GM12878 (cell line): ENCODE data around the gene MXI1. TPM values are rescaled to one million over a fixed set of nuclear protein-coding genes. Genes with fewer than 3 reads are reported as not detected.
A peak's percentile ranks its signal among the peaks of the same experiment; 100 is the strongest.

Source experiments
- ATAC-seq: fragments of 200-7000 bp; cut with Tn5 transposase; 3 replicates; pipeline ENCODE4 v1.9.1; 2020; ENCODE audit warnings: mild to moderate bottlenecking, moderate library complexity
- BruUV-seq: library from RNA; stranded (reverse); fragments of 400-500 nt; replicated peaks from 2 replicates; lab custom pipeline; 2021; lab: Mats Ljungman, UMichigan
- CTCF ChIA-PET: fragments of 300-600 bp; sonication (Branson Sonifier 250); formaldehyde crosslinking; extraction: SDS; loops from one replicate; lab custom pipeline; 2021; ENCODE audit warnings: inconsistent platforms; lab: Yijun Ruan, JAX
- POLR2A ChIA-PET: fragments of 350-600 bp; formaldehyde crosslinking; extraction: SDS; loops from one replicate; lab custom pipeline; 2021; ENCODE audit warnings: inconsistent platforms; lab: Charles Lee
- RAD21 ChIA-PET: fragments of 300-600 bp; sonication (Branson Sonifier 250); formaldehyde crosslinking; loops from one replicate; lab custom pipeline; 2023; ENCODE audit warnings: antibody characterized with exemption; ENCODE audit not compliant: unreplicated experiment; lab: Charles Lee
- SMC1A ChIA-PET: fragments of 300-600 bp; sonication (Branson Sonifier 250); formaldehyde crosslinking; loops from one replicate; lab custom pipeline; 2023; ENCODE audit not compliant: unreplicated experiment, uncharacterized antibody; lab: Charles Lee
- DNase-seq: peaks from one replicate; pipeline ENCODE4 v3.0.0-alpha.2; 2011; ENCODE audit warnings: low read depth, low spot score
- FAIRE-seq: peaks from 3 replicates; lab custom pipeline; 2011; peaks lifted over from hg19 to GRCh38; lab: Jason Lieb, UNC
- H2AFZ ChIP-seq: 2 replicates; pipeline ENCODE4 v1.6.0; 2011; ENCODE audit warnings: low read depth, low read length, control low read depth; ENCODE audit not compliant: control insufficient read depth
- H3K27ac ChIP-seq: 2 replicates; pipeline ENCODE4 v1.5.1; 2011; ENCODE audit warnings: control low read depth; ENCODE audit not compliant: control insufficient read depth, insufficient read depth
- H3K27me3 ChIP-seq, 2 experiments: replicated peaks in 1 of 2; 2 replicates each; pipeline versions ENCODE4 v1.6.0 to v1.6.1; 2011; ENCODE audit warnings: low read length in 1 of 2; ENCODE audit not compliant: control insufficient read depth in 2 of 2, insufficient read depth in 2 of 2
- H3K36me3 ChIP-seq, 2 experiments: 2 replicates each; pipeline ENCODE4 v1.5.1; 2011; ENCODE audit warnings: low read length in 1 of 2; ENCODE audit not compliant: control insufficient read depth in 2 of 2, insufficient read depth in 2 of 2
- H3K4me1 ChIP-seq: 2 replicates; pipeline ENCODE4 v1.6.1; 2011; ENCODE audit warnings: mild to moderate bottlenecking, low read length, moderate library complexity, mixed read lengths; ENCODE audit not compliant: control insufficient read depth, insufficient read depth
- H3K4me2 ChIP-seq: 2 replicates; pipeline ENCODE4 v1.6.0; 2011; ENCODE audit warnings: control low read depth; ENCODE audit not compliant: control insufficient read depth, insufficient read depth
- H3K4me3 ChIP-seq: fragments of 200-600 bp; sonication (generic); 2 replicates; pipeline ENCODE4 v1.5.1; 2016
- H3K79me2 ChIP-seq: 2 replicates; pipeline ENCODE4 v1.6.0; 2011; ENCODE audit warnings: low read length; ENCODE audit not compliant: control insufficient read depth, insufficient read depth
- H3K9ac ChIP-seq: 2 replicates; pipeline ENCODE4 v1.8.0; 2011; ENCODE audit warnings: low read length, control low read depth, mixed read lengths; ENCODE audit not compliant: control insufficient read depth, insufficient read depth
- H3K9me3 ChIP-seq: replicated peaks from 3 replicates; pipeline ENCODE4 v1.5.1; 2011; ENCODE audit warnings: mild to moderate bottlenecking, low read length; ENCODE audit not compliant: control insufficient read depth, insufficient read depth
- H4K20me1 ChIP-seq: 2 replicates; pipeline ENCODE4 v1.6.0; 2011; ENCODE audit not compliant: control insufficient read depth, insufficient read depth
- RBBP5 ChIP-seq: fragments of 200-600 bp; sonication (generic); conservative IDR thresholded peaks from 2 replicates; pipeline ENCODE4 v1.6.1; 2016
- TAF1 ChIP-seq: IDR thresholded peaks from 2 replicates; pipeline ENCODE4 v1.6.1; 2011; ENCODE audit warnings: mild to moderate bottlenecking, low read depth, low read length, borderline replicate concordance
- TCF12 ChIP-seq: IDR thresholded peaks from 2 replicates; pipeline ENCODE4 v1.6.1; 2011; ENCODE audit warnings: low read depth, mild to moderate bottlenecking, low read length
- WGBS: methylation state at CpG from one replicate; pipeline ENCODE4 v1.1.6; 2016; ENCODE audit warnings: low lambda C conversion rate; ENCODE audit not compliant: insufficient replicate concordance, insufficient coverage; ENCODE audit errors: missing lambda C conversion rate; 5-methylcytosine and 5-hydroxymethylcytosine counted together
- in situ Hi-C: fragments of 300-500 bp; cut with MboI; formaldehyde crosslinking; loops from 9 replicates; pipeline ENCODE4 v1.14.3; 2018; ENCODE audit warnings: mixed read lengths
- intact Hi-C: fragments of 100-400 bp; cut with micrococcal nuclease; formaldehyde crosslinking; loops from one replicate; pipeline ENCODE4 v1.14.2; 2022; ENCODE audit not compliant: unreplicated experiment
- polyA plus RNA-seq, 11 experiments: library from polyadenylated mRNA; depleted of rRNA in 4 of 11; unstranded in 6 of 11; stranded (reverse) in 5 of 11; fragments of >200 nt; fragmentation: Nextera tagmentation in 4 of 11; fragmentation: Illumina TruSeq in 1 of 11; extraction: Ambion mirVana in 4 of 11; extraction: Trizol in 1 of 11; gene quantifications; 1 replicate in 1 of 11; 2 replicates in 10 of 11; pipeline versions ENCODE4 v1.2.1 to v1.2.3, GENCODE V29; 2011 to 2016; ENCODE audit warnings: inconsistent platforms in 2 of 11, missing spikeins in 2 of 11, low read depth in 1 of 11
- total RNA-seq, 4 experiments: library from RNA; depleted of rRNA in 3 of 4; stranded (reverse); fragments of >200 nt in 3 of 4; fragmentation: Illumina TruSeq in 1 of 4; extraction: Trizol in 1 of 4; gene quantifications; 2 replicates each; pipeline versions ENCODE4 v1.2.1 to v1.2.3, GENCODE V29; 2013 to 2021

Gene MXI1
- total and polyA plus RNA-seq, 10 of the 15 experiments (the other 5 are each of a cell fraction or from before 2014, with no cell fraction given), result 0.23 to 8.0 (median 0.41) TPM

- no peaks in the 10 kb centered on the region; the same call in 2 of the 3 replicates for H3K9me3 ChIP-seq
- H3K4me1 ChIP-seq, result peaks cover 13% of the 10 kb centered on the region
- in situ Hi-C loops, result no loop called here
- no peak overlapping the region for H3K27ac ChIP-seq
- H3K27me3 ChIP-seq, result peaks cover 3% of the 10 kb centered on the region in 2 experiments; a peak in 2 of 4 replicates
- H3K79me2 ChIP-seq, result no peaks in the 10 kb centered on the region
- H3K4me2 ChIP-seq, result no peak overlapping the region
- H3K9ac ChIP-seq, result no peak overlapping the region
- no peak overlapping the region for H2AFZ ChIP-seq
- ATAC-seq (no peak), DNase-seq (no peak), FAIRE-seq (no peak)
- RAD21 ChIA-PET, result interaction anchor here (0.7 kb wide), 1 partner anchor 79 kb away, joined by 3 read pairs; no protein-coding TSS in a partner anchor
- H3K4me3 ChIP-seq, result no peak overlapping the region
- BruUV-seq, result no TSS peak
- intact Hi-C loops, result no loop called here
- SMC1A ChIA-PET, result no interaction called here
- CTCF ChIA-PET, result interaction anchor here (1.4 kb wide), 1 partner anchor 12 kb away, joined by 3 read pairs; no protein-coding TSS in a partner anchor
- POLR2A ChIA-PET, result no interaction called here
- no peaks in the 10 kb centered on the region for H4K20me1 ChIP-seq
- TF ChIP-seq TAF1, result no peak
- no peaks in the 10 kb centered on the region for H3K36me3 ChIP-seq
- 84% methylated on average over 2 of the region's 2 CpGs for WGBS
These were observed 10.2 kb downstream of the MXI1 start for GRCh38 chr10:110217662-110218008.

GRCh38 chr10:110218632-110219031, 11.2 kb downstream of the MXI1 start:
- no peak for ATAC-seq
- POLR2A ChIA-PET, result no interaction called here
- Histone ChIP-seq H4K20me1 (no peaks in the 10 kb centered on the region), H3K79me2 (no peaks in the 10 kb centered on the region), H3K4me1 (peaks cover 13% of the 10 kb centered on the region), H3K4me3 (no peak overlapping the region), H3K27ac (no peak overlapping the region), H3K9me3 (no peaks in the 10 kb centered on the region; the same call in 2 of the 3 replicates), H3K4me2 (no peak overlapping the region), H3K36me3 (no peaks in the 10 kb centered on the region), H3K27me3 (peaks cover 3% of the 10 kb centered on the region in 2 experiments; a peak in 2 of 4 replicates), H2AFZ (no peak overlapping the region), H3K9ac (no peak overlapping the region)
- SMC1A ChIA-PET, result interaction anchor here (1.1 to 7.5 kb wide), 4 partner anchors 9 to 77 kb away, joined by 3 to 67 read pairs (median 3); partner anchors contain the start of gene MXI1
- DNase-seq, result no peak
- peak; percentile 9; the same call in 1 of the 2 replicates for TF ChIP-seq TCF12
- no peak for TF ChIP-seq RBBP5
- CTCF ChIA-PET, result interaction anchor here (1.5 to 6.1 kb wide), 2 partner anchors 9 to 80 kb away, joined by 6 to 62 read pairs; partner anchors contain the start of gene MXI1
- intact Hi-C loops (no loop called here), in situ Hi-C loops (no loop called here)
- BruUV-seq, result no TSS peak
- RAD21 ChIA-PET, result interaction anchor here (0.8 kb wide), 1 partner anchor 80 kb away, joined by 3 read pairs; no protein-coding TSS in a partner anchor
- no peak for FAIRE-seq
- 14% methylated on average over 6 of the region's 6 CpGs for WGBS
